NCI-H2107 treated with DMSO at 0.1 percent for 48 hours (cell line): ENCODE results near the gene ZFP82.

Experiments
- DNase-seq: peaks from one replicate; lab custom pipeline; 2025; ENCODE audit not compliant: unreplicated experiment; lab: John Stamatoyannopoulos, UW

ZFP82 gene

DNA sequence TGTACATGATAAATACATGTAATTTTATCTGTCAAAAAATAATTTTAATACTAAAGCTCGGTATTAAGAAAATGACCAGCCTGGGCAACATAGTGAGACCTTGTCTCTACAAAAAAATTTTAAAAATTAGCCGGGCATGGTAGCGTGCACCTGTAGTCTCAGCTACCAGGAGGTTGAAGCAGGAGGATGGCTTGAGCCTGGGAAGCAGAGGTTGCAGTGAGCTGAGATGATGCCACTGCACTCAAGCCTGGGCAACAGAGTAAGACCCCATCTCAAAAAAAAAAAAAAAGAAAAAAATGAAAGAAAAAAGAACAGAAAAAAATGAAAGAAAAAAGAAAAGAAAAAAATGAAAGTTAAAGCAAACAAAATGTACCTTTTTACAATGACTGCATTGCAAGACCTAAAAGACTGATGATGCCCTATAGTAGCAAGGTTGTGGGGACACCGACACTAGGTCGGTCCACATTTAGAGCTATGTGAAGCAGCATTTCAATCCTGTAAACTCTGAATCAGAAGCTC lies 44.7 kb downstream of the ZFP82 start:
- DNase-seq: no peak

GRCh38 chr19:36371886-36372285 lies 46.6 kb downstream of the ZFP82 start:
- no peak for DNase-seq

GRCh38 chr19:36363845-36364244 lies 54.6 kb downstream of the ZFP82 start:
- no peak for DNase-seq
